ENCODE results near the gene CHCT1. TPM values are rescaled to one million over a fixed set of nuclear protein-coding genes. Genes with fewer than 3 reads are reported as not detected.
"Not testable (repeated sequence)": the region's sequence is repeated elsewhere in the genome, so short reads cannot be mapped to it uniquely, and the experiment has no call there.

CHCT1 gene
- total RNA-seq, 2 experiments from 2014 or later: not detected

DNA sequence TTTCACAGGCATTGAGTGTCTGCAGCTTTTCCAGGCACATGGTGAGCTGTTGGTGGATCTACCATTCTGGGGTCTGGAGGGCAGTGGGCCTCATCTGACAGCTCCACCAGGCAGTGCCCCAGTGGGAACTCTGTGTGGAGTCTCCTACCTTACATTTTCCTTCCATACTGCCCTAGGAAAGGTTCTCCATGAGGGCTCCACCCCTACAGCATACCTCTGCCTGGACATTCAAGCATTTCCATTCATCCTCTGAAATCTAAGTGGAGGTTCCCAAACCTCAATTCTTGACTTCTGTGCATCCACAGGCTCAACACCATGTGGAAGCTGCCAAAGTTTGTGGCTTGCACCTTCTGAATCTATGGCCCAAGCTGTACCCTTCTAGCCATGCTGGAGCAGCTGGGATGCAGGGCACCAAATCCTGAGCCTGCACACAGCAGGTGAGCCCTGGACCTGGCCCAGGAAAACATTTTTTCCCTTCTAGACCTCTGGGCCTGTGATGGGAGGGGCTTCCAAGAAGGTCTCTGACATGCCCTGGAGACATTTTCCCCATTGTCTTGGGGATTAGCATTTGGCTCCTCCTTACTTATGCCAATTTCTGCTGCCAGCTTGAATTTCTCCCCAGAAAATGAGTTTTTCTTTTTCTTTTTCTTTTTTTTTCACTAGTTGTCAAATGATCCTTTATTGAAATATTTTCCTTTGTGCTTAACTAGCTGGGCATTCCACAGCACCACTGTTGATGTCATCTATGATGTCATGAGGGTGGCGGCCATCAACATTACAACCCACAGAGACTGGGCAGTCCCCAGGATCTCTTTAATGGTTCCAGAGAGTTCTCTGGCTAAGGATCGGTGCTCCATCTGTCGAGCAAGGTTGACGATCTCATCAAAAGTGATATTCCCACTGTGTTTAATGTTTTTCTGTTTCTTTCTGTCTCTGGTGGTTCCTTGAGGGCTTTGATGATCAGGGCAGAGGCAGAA lies 11.0 kb downstream of the CHCT1 start:
- POLR2A ChIA-PET: interaction anchor here (1.0 kb wide), 1 partner anchor 41 kb away, joined by 3 read pairs; the partner anchor contains the start of gene USP32
- DNase-seq; CTCF ChIA-PET; H3K9me3 Mint-ChIP-seq; H3K4me3 Mint-ChIP-seq; H3K27me3 Mint-ChIP-seq; H3K36me3 Mint-ChIP-seq (ENCODE audit: low read depth); H3K4me1 Mint-ChIP-seq; H3K27ac Mint-ChIP-seq: not testable (repeated sequence)

DNA sequence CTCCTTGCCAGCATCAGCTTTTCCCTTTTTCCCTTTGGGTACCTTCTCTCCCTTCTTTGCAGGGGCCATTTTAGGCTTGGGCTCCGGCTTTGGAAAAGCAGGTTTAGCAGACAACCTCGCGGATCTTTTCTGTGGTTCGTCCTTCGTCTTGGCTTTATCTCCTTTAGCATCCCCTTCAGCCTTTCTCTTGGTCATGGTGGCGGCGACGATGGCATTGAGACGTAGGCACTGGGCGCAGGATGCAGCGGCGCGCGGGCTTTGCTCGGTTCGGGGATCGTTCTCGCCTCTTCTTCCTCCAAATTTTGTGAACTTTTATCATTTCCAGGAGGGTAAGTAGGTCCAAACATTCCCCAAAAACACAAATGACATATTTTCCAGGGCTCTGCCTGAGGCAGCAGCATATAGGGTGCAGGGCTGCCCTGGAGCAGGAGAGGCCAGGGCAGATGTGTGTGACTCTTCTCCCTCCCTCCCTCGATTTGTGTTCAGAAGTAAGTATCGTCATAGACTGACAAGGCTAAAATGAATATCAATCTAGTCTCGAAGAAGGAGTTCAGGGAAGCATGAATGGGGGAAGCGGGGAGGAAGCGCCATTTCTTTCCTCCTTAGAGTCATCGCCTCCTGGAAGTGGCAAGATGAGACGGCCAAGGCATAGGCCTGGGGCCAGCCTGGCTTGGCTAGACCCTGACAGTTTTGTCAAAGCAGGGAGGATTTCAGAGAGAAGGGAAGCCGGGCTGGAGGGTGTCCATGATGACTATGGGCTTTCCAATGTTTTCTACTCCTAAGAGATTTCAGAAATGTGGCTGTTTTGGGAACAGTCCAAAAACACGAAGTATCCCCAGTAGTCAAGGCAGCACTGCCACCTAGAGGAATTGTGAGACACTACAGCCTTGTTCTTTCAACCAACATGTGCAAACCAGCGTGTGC lies 13.2 kb downstream of the CHCT1 start:
- ChIA-PET POLR2A (no interaction called here), CTCF (interaction anchor here (0.6 to 1.0 kb wide), 5 partner anchors 11 to 344 kb away, joined by 3 to 4 read pairs (median 3); no protein-coding TSS in a partner anchor)
- Mint-ChIP-seq H3K9me3 (peaks cover 8% of the 10 kb centered on the region), H3K36me3 (ENCODE audit: low read depth) (no peaks in the 10 kb centered on the region), H3K27ac (no peak overlapping the region), H3K4me3 (no peak overlapping the region), H3K27me3 (peaks cover 2% of the 10 kb centered on the region), H3K4me1 (peaks cover 4% of the 10 kb centered on the region)
- peak; percentile 57 for DNase-seq

DNA sequence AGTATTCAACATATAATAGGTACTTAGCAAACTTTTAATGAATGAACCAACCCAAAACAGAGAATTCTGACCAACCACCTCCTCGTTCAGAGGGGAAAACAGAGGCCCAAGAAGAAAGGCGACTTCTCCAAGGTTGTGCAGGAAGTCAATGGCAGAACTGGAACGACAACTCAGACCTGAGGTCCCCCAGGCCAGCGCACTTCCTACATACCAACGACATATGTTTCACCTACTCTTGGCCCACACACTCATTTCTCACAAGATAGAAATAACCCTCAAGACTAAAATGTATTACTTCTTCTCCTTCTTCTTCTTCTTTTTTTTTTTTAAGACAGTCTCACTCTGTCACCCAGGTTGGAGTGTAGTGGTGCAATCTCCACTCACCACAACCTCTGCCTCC lies 14.4 kb downstream of the CHCT1 start:
- ChIA-PET POLR2A (no interaction called here), CTCF (interaction anchor here (1.0 kb wide), 1 partner anchor 205 kb away, joined by 3 read pairs; no protein-coding TSS in a partner anchor)
- Mint-ChIP-seq H3K36me3 (ENCODE audit: low read depth) (no peaks in the 10 kb centered on the region), H3K4me1 (peaks cover 4% of the 10 kb centered on the region), H3K4me3 (no peak overlapping the region), H3K9me3 (peaks cover 8% of the 10 kb centered on the region), H3K27me3 (peaks cover 2% of the 10 kb centered on the region), H3K27ac (no peak overlapping the region)
- DNase-seq: no peak

DNA sequence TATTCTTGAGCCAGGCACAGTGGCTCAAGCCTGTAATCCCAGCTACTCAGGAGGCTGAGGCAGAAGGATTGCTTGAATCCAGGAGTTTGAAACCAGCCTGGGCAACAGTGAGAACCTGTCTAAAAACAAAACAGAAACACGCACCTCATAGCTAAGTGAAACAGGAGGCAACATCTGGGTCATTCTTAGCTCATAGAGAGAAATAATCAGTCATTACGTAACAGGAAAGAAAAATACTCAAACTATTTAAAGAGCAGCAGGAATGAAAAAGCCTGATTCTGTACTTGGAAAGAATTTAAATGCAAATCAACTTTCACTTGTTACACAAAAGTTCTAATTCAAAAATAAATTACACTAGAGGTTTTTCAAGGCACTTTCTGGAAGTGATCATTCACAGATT lies 17.2 kb downstream of the CHCT1 start:
- no peaks in the 10 kb centered on the region for H3K27me3 Mint-ChIP-seq
- H3K4me3 Mint-ChIP-seq: no peak overlapping the region
- ChIA-PET CTCF (interaction anchor here (0.6 to 0.7 kb wide), 2 partner anchors 125 to 1451 kb away, joined by 3 read pairs; no protein-coding TSS in a partner anchor), POLR2A (no interaction called here)
- no peak overlapping the region for H3K27ac Mint-ChIP-seq
- DNase-seq: no peak
- peaks cover 4% of the 10 kb centered on the region for H3K4me1 Mint-ChIP-seq
- no peaks in the 10 kb centered on the region for H3K9me3 Mint-ChIP-seq
- no peaks in the 10 kb centered on the region for H3K36me3 Mint-ChIP-seq (ENCODE audit: low read depth)

DNA sequence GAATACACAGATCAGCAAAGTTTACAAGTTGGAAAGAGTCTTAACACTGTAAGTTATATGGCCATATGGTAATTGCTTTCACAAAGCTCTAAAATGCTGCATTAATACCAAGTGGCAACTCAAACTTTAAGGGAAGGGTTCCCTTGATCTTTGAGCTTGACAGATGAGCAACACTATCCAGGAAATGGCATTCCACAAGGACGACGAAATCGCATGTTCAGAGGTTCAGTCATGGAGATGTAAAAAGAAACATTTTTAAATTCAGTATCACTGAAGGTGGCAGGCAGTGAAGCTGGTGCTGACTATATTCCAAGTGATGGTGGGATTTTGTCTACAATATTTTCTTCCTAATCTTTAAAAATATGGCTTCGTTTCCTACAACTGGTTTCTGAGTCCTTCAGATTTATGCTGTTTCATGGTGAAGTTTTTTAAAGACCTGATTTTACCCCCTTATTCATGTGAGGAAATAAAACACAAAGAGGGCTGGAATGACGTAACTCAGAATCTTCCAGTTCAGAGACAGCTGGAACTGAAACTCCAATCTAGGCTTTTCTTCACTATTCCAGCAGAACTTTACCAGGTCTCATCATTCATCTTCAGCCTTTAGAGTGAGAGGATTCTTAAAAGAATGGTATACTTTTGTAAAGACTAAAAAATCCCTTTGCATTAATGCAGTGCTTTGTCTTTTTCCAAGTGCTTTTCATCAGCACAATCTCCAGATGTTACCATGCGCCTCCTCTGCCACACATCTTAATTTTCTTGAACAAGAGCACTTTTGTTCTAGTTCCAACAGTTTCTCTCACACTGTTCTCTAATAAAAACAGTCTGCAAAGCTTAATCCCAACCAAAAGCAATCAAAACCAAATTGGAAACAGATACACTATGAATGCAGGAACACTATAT lies 20.2 kb downstream of the CHCT1 start:
- ChIA-PET CTCF (no interaction called here), POLR2A (no interaction called here)
- no peaks in the 10 kb centered on the region for H3K9me3 Mint-ChIP-seq
- H3K27me3 Mint-ChIP-seq: no peaks in the 10 kb centered on the region
- H3K36me3 Mint-ChIP-seq (ENCODE audit: low read depth): peaks cover 8% of the 10 kb centered on the region
- DNase-seq: no peak
- H3K4me3 Mint-ChIP-seq: no peak overlapping the region
- peaks cover 4% of the 10 kb centered on the region for H3K4me1 Mint-ChIP-seq
- no peak overlapping the region for H3K27ac Mint-ChIP-seq

DNA sequence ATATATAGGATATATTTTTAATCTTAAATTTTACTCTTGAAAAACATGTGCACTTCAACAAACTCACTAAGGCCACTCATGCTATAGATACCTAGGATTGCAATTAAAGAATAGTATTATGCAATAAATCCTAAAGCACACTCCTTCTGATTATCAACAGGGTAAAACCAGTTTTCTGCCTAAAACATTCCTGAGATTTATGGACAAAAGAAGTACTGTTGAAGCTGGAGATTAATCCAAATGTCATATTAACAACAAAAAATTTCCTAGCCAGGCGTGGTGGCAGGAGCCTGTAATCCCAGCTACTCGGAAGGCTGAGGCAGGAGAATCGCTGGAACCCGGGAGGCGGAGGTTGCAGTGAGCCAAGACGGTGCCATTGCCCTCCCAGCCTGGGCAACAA lies 21.4 kb downstream of the CHCT1 start:
- Mint-ChIP-seq H3K4me1 (peaks cover 2% of the 10 kb centered on the region), H3K27ac (no peak overlapping the region), H3K36me3 (ENCODE audit: low read depth) (peaks cover 16% of the 10 kb centered on the region), H3K27me3 (no peaks in the 10 kb centered on the region), H3K9me3 (no peaks in the 10 kb centered on the region), H3K4me3 (no peak overlapping the region)
- DNase-seq: no peak
- ChIA-PET CTCF (interaction anchor here (0.7 kb wide), 1 partner anchor 147 kb away, joined by 3 read pairs; no protein-coding TSS in a partner anchor), POLR2A (no interaction called here)

DNA sequence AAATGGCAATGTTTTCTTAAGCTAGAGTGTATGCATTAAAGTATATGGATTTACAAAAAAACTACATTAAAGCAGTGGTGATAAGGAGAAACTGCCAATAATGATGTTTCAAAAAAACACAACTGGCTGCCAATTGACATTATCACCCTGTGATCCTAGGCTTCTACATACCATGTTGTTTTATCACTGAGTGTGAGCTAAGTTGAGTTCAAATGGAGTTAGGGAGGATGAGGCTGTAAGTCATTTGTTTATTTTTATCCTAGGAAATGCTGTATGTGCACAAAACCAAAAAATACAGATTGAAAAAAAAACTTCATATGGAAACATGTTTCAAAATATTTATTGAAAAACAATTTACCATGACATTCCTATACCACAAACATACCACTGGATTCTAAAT lies 22.9 kb downstream of the CHCT1 start:
- CTCF ChIA-PET: no interaction called here
- no peaks in the 10 kb centered on the region for H3K9me3 Mint-ChIP-seq

DNA sequence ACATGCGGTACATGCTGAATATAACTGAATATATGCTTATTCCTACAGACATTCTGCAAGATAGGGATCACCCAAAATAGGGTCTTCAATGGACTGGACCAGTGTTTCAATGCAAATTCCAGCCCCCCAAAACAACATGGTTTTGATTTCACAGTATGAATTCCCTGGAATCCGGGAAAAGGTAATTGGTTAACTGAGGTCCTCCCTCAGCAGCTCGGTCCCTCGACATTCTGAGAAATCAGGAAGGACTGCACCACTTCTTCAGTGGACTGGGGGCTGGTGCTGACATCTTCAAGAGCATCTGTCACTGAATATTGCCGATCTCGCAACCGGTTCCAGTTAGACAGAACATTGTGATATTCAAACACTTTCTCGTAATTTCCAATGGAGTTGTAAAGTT lies 25.1 kb downstream of the CHCT1 start:
- no peak for DNase-seq
- no peak overlapping the region for H3K27ac Mint-ChIP-seq
- H3K27me3 Mint-ChIP-seq: no peaks in the 10 kb centered on the region
- no peaks in the 10 kb centered on the region for H3K4me1 Mint-ChIP-seq
- POLR2A ChIA-PET: no interaction called here
- H3K4me3 Mint-ChIP-seq: no peak overlapping the region
- H3K36me3 Mint-ChIP-seq (ENCODE audit: low read depth): peaks cover 22% of the 10 kb centered on the region
- CTCF ChIA-PET: no interaction called here
- H3K9me3 Mint-ChIP-seq: no peaks in the 10 kb centered on the region

More for the DNA sequence above, 22.9 kb downstream of the CHCT1 start:
- no peaks in the 10 kb centered on the region for H3K27me3 Mint-ChIP-seq
- H3K4me1 Mint-ChIP-seq: no peaks in the 10 kb centered on the region
- POLR2A ChIA-PET: no interaction called here
- H3K36me3 Mint-ChIP-seq (ENCODE audit: low read depth): peaks cover 17% of the 10 kb centered on the region
- no peak for DNase-seq
- H3K27ac Mint-ChIP-seq: no peak overlapping the region
- H3K4me3 Mint-ChIP-seq: no peak overlapping the region

DNA sequence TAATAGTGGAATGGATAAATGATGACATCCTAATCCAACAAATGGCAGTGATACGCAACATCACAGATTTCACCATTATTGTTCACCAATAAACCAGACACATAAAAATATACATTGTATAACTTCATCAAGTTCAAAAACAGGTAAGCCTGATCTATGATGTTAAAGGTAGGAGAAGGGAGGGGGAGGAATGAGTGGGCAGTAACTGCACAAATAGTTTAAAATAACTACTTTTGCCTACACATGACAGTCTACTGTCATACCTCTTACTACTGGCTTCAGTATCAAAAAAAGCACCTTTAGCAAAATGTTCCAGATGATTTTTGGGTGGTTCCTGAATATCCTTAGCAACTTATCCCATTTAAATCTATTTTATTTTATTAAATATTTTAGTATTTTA lies 28.8 kb downstream of the CHCT1 start:
- no peak overlapping the region for H3K4me3 Mint-ChIP-seq
- ChIA-PET CTCF (no interaction called here), POLR2A (no interaction called here)
- no peaks in the 10 kb centered on the region for H3K27me3 Mint-ChIP-seq
- H3K36me3 Mint-ChIP-seq (ENCODE audit: low read depth): peaks cover 27% of the 10 kb centered on the region
- no peaks in the 10 kb centered on the region for H3K9me3 Mint-ChIP-seq
- no peaks in the 10 kb centered on the region for H3K4me1 Mint-ChIP-seq
- H3K27ac Mint-ChIP-seq: no peak overlapping the region
- no peak for DNase-seq

DNA sequence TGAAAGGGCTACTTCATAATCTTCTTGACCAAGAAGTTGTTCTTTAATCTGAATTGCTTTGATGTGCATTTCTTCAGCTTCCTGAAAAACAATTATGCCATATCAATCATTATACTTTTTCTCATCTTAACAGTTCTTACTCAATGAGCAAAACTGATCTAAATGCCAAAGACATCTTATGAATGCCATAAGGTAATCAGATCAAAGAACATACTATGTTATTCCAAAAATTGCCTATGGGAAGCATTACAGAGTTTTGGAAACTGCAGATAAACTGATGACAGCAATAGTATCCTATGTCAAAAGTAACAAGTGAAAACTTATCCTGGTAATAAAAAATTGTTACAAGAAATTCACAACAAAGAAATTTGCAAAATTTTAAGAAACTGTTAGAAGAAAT lies 29.7 kb downstream of the CHCT1 start:
- Mint-ChIP-seq H3K9me3 (peaks cover under 1% of the 10 kb centered on the region), H3K27me3 (no peaks in the 10 kb centered on the region), H3K4me3 (no peak overlapping the region), H3K27ac (no peak overlapping the region), H3K4me1 (no peaks in the 10 kb centered on the region), H3K36me3 (ENCODE audit: low read depth) (peaks cover 30% of the 10 kb centered on the region)
- ChIA-PET CTCF (no interaction called here), POLR2A (no interaction called here)
- DNase-seq: no peak

DNA sequence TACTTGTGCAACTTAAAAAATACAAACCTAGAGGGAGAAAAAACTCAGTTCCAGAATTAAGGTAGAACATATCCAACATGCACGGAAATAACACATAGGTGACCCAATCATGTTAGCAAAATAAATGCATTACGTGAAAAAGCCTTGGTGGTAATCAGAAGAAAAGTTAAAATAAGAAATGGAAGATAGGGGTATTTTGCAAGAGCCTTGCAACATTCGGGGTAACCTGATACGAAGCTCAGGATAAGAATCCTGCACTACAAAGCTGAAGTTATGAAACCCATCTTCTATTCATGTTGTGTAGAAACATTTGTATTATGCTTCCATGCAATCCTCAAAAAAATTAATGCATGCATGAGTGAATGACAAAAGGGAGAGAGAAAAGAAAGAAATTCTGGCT lies 33.1 kb downstream of the CHCT1 start:
- H3K4me3 Mint-ChIP-seq: no peak overlapping the region
- POLR2A ChIA-PET: no interaction called here
- H3K4me1 Mint-ChIP-seq: no peaks in the 10 kb centered on the region
- no peak for DNase-seq
- peaks cover 39% of the 10 kb centered on the region for H3K36me3 Mint-ChIP-seq (ENCODE audit: low read depth)
- no peak overlapping the region for H3K27ac Mint-ChIP-seq
- CTCF ChIA-PET: interaction anchor here (0.6 kb wide), 1 partner anchor 14 kb away, joined by 3 read pairs; no protein-coding TSS in a partner anchor
- no peaks in the 10 kb centered on the region for H3K27me3 Mint-ChIP-seq
- H3K9me3 Mint-ChIP-seq: peaks cover 3% of the 10 kb centered on the region

DNA sequence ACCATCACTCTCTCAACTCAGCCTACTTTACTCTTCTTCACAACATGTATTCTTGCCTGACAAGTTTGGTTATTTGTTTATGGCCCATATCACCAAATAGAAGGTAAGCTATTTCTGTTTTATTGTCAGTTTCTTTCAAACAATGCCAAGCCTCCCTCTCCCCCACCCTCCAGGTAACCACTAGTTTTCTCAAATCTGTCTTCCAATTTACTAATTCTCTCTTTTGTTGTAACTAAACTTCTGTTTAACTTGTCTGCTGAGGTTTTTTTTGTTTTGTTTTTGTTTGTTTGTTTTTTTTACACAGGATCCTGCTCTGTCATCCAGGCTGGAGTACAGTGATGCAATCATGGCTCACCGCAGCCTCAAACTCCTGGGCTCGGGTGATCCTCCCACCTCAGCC lies 34.9 kb downstream of the CHCT1 start:
- peaks cover 3% of the 10 kb centered on the region for H3K9me3 Mint-ChIP-seq
- no peaks in the 10 kb centered on the region for H3K4me1 Mint-ChIP-seq
- POLR2A ChIA-PET: no interaction called here
- no peak for DNase-seq
- peaks cover 41% of the 10 kb centered on the region for H3K36me3 Mint-ChIP-seq (ENCODE audit: low read depth)
- H3K27ac Mint-ChIP-seq: no peak overlapping the region
- no peak overlapping the region for H3K4me3 Mint-ChIP-seq
- H3K27me3 Mint-ChIP-seq: no peaks in the 10 kb centered on the region
- CTCF ChIA-PET: no interaction called here
